ENCODE data around the gene LRRC28. TPM values are rescaled to one million over a fixed set of nuclear protein-coding genes. Genes with fewer than 3 reads are reported as not detected.

The LRRC28 gene
- polyA plus RNA-seq, 1 donor from 2014 or later = 20.4 TPM

DNA sequence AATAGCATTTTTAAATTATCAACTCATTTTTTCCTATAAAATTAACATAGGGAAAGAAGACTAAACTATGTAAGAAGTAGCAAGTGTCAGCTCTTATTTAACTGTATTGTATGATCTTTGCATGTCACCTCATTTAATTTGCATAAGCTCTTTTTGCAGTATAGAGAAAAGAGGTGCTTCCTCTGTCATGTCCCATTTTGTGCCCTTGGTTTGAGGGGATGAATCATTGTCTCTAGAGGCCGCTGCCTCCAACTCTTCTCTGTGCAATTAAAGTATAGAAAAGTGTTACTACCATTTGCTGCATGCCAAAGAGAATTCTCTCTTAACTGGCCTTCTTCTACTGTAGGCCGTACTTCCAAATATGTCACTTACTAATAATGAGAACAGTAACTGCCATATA lies 93.4 kb downstream of the LRRC28 start:
- no peak overlapping the region for H3K4me2 ChIP-seq (ENCODE audit: low read length)
- H3F3A ChIP-seq (ENCODE audit: insufficient read depth, low read length, poor library complexity, severe bottlenecking) = no peaks in the 10 kb centered on the region
- no peaks in the 10 kb centered on the region for H4K20me1 ChIP-seq (ENCODE audit: insufficient read depth)
- H2AFZ ChIP-seq (ENCODE audit: low read depth, low read length) = no peak overlapping the region
- no peaks in the 10 kb centered on the region for H3K9me2 ChIP-seq (ENCODE audit: insufficient read depth, low read length)
- H3K36me3 ChIP-seq (ENCODE audit: insufficient read depth, low read length) = no peaks in the 10 kb centered on the region
- H3K27ac ChIP-seq (ENCODE audit: low read length) = no peak overlapping the region
- H3K4me3 ChIP-seq (ENCODE audit: low read length) = no peak overlapping the region
- H3K9me3 ChIP-seq (ENCODE audit: low read length) = no peaks in the 10 kb centered on the region
- H3K27me3 ChIP-seq (ENCODE audit: insufficient read depth, low read depth, low read length) = no peaks in the 10 kb centered on the region
- no peak overlapping the region for H3K9ac ChIP-seq (ENCODE audit: low read length)
- TF ChIP-seq MXI1 (conservative IDR thresholded peaks at IDR 0.05; ENCODE audit: poor library complexity, severe bottlenecking) (no peak), EP300 (conservative IDR thresholded peaks at IDR 0.05; ENCODE audit: poor library complexity, severe bottlenecking) (no peak), REST (IDR thresholded peaks at IDR 0.05; ENCODE audit: borderline replicate concordance) (no peak), CTCF (IDR thresholded peaks at IDR 0.05; ENCODE audit: poor library complexity, severe bottlenecking) (no peak), TAF1 (IDR thresholded peaks at IDR 0.05; ENCODE audit: low read depth) (no peak), RAD21 (conservative IDR thresholded peaks at IDR 0.05) (no peak), EZH2 (IDR thresholded peaks at IDR 0.05; ENCODE audit: borderline replicate concordance, insufficient read depth, low read length, poor library complexity, severe bottlenecking) (no peak), POLR2AphosphoS5 (IDR thresholded peaks at IDR 0.05) (no peak), SMC3 (conservative IDR thresholded peaks at IDR 0.05; ENCODE audit: poor library complexity) (no peak)
- H3K79me2 ChIP-seq (replicated peaks; ENCODE audit: insufficient read depth, low read length) = no peaks in the 10 kb centered on the region

DNA sequence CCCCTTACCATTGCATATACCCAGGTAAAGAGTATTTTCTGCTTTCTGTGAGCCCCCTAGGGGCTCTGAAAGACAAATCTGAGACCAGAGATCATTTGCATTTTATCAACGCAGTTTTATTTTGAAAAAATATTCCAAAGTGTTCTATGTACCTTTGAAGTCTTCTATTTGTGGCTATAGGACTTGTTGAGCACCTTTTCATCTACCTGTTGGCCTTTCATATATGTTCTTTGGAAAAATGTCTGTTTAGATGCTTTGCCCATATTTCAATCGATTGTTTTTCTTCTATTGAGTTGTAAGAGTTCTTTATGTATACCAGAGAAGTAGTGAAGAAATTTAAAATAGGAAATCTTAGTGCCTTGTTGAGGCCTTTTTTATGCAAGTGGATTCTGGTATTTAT lies 94.0 kb downstream of the LRRC28 start:
- Histone ChIP-seq H3K9ac (ENCODE audit: low read length) (no peak overlapping the region), H3K9me2 (ENCODE audit: insufficient read depth, low read length) (no peaks in the 10 kb centered on the region), H3K9me3 (ENCODE audit: low read length) (no peaks in the 10 kb centered on the region), H3K4me3 (ENCODE audit: low read length) (no peak overlapping the region), H3F3A (ENCODE audit: insufficient read depth, low read length, poor library complexity, severe bottlenecking) (no peaks in the 10 kb centered on the region), H3K27me3 (ENCODE audit: insufficient read depth, low read depth, low read length) (no peaks in the 10 kb centered on the region), H4K20me1 (ENCODE audit: insufficient read depth) (no peaks in the 10 kb centered on the region), H3K79me2 (replicated peaks; ENCODE audit: insufficient read depth, low read length) (no peaks in the 10 kb centered on the region), H3K27ac (ENCODE audit: low read length) (no peak overlapping the region), H2AFZ (ENCODE audit: low read depth, low read length) (no peak overlapping the region), H3K36me3 (ENCODE audit: insufficient read depth, low read length) (no peaks in the 10 kb centered on the region), H3K4me2 (ENCODE audit: low read length) (no peak overlapping the region)
- no peak for TF ChIP-seq EP300 (conservative IDR thresholded peaks at IDR 0.05; ENCODE audit: poor library complexity, severe bottlenecking)
- no peak for TF ChIP-seq TAF1 (IDR thresholded peaks at IDR 0.05; ENCODE audit: low read depth)
- no peak for TF ChIP-seq REST (IDR thresholded peaks at IDR 0.05; ENCODE audit: borderline replicate concordance)
- TF ChIP-seq RAD21 (conservative IDR thresholded peaks at IDR 0.05) = no peak

All from neural cell (in vitro differentiated cells).